HCT116 (cell line): ENCODE results near the gene DYNLT4. TPM values are rescaled to one million over a fixed set of nuclear protein-coding genes. Genes with fewer than 3 reads are reported as not detected.

Source experiments
- ATAC-seq: fragments of 200-7000 bp; cut with Tn5 transposase; 2 replicates; pipeline ENCODE4 v1.9.1; 2020; ENCODE audit warnings: mild to moderate bottlenecking, moderate library complexity
- BruUV-seq: library from RNA; stranded (reverse); fragments of 400-500 nt; replicated peaks from 2 replicates; lab custom pipeline; 2021; lab: Mats Ljungman, UMichigan
- CTCF ChIA-PET: fragments of 300-600 bp; sonication (Branson Sonifier 250); formaldehyde crosslinking; loops from one replicate; lab custom pipeline; 2021; ENCODE audit warnings: antibody characterized with exemption; lab: Charles Lee
- POLR2A ChIA-PET: fragments of 300-600, 350-600 bp; sonication (Branson Sonifier 250); formaldehyde crosslinking; loops from one replicate; lab custom pipeline; 2021; ENCODE audit warnings: antibody characterized with exemption; lab: Charles Lee
- RAD21 ChIA-PET, 2 experiments: fragments of 300-600 bp; sonication (Branson Sonifier 250); formaldehyde crosslinking; loops; one replicate each; lab custom pipeline; 2023; ENCODE audit warnings: low total read pairs in 2 of 2; ENCODE audit not compliant: uncharacterized antibody in 2 of 2, unreplicated experiment in 2 of 2, low non-redundant PET in 1 of 2; lab: Charles Lee
- DNase-seq: peaks from one replicate; pipeline ENCODE4 v3.0.0-alpha.2; 2010; ENCODE audit warnings: low read depth, low spot score
- H2AFZ ChIP-seq: fragments of 200-600 bp; shearing (Covaris generic), sonication (generic); 2 replicates; pipeline ENCODE4 v1.6.1; 2017; ENCODE audit warnings: low read depth, mixed run types, mixed read lengths, antibody characterized with exemption, low read length; ENCODE audit not compliant: poor library complexity, severe bottlenecking
- H3K27ac ChIP-seq: 2 replicates; pipeline ENCODE4 v1.5.1; 2012; ENCODE audit warnings: low read depth, low read length
- H3K27me3 ChIP-seq: fragments of 200-600 bp; sonication (generic); 2 replicates; pipeline ENCODE4 v1.6.1; 2016; ENCODE audit warnings: mixed run types, low read length, mixed read lengths; ENCODE audit not compliant: insufficient read depth
- H3K36me3 ChIP-seq, 2 experiments: fragments of 200-500 bp in 1 of 2; fragments of 200-600 bp in 1 of 2; sonication (Bioruptor generic) in 1 of 2; sonication (generic) in 1 of 2; 2 replicates each; pipeline versions ENCODE4 v1.5.1 to v1.6.1; 2014 to 2016; ENCODE audit warnings: low read length in 2 of 2, inconsistent platforms in 1 of 2, mixed read lengths in 1 of 2, mixed run types in 1 of 2; ENCODE audit not compliant: insufficient read depth in 2 of 2, control insufficient read depth in 1 of 2
- H3K4me1 ChIP-seq, 2 experiments: fragments of 200-600 bp in 1 of 2; sonication (generic) in 1 of 2; 2 replicates each; pipeline versions ENCODE4 v1.5.1 to v1.6.1; 2012 to 2017; ENCODE audit warnings: low read length in 2 of 2, inconsistent platforms in 1 of 2, mild to moderate bottlenecking in 1 of 2, mixed read lengths in 1 of 2, mixed run types in 1 of 2, moderate library complexity in 1 of 2; ENCODE audit not compliant: insufficient read depth in 2 of 2, control insufficient read depth in 1 of 2
- H3K4me2 ChIP-seq: fragments of 200-600 bp; sonication (generic); 2 replicates; pipeline ENCODE4 v1.6.1; 2017; ENCODE audit warnings: mixed run types, low read length, mixed read lengths
- H3K4me3 ChIP-seq, 2 experiments: fragments of 200-600 bp in 1 of 2; sonication (generic) in 1 of 2; replicated peaks in 1 of 2; 2 replicates each; pipeline ENCODE4 v1.5.1; 2011 to 2016; ENCODE audit warnings: low read length in 2 of 2, control low read depth in 1 of 2, low read depth in 1 of 2, mild to moderate bottlenecking in 1 of 2, mixed read lengths in 1 of 2, mixed run types in 1 of 2
- H3K79me2 ChIP-seq: fragments of 200-600 bp; sonication (generic); 2 replicates; pipeline ENCODE4 v1.6.1; 2017; ENCODE audit warnings: mild to moderate bottlenecking, mixed run types, low read length, moderate library complexity, mixed read lengths; ENCODE audit not compliant: insufficient read depth
- H3K9ac ChIP-seq: fragments of 200-600 bp; sonication (generic); 2 replicates; pipeline ENCODE4 v1.6.1; 2016; ENCODE audit warnings: low read length, mixed read lengths
- H3K9me2 ChIP-seq: fragments of 200-600 bp; sonication (generic), shearing (Covaris generic); 2 replicates; pipeline ENCODE4 v1.6.1; 2017; ENCODE audit warnings: mixed run types, mild to moderate bottlenecking, moderate library complexity; ENCODE audit not compliant: insufficient read depth
- H3K9me3 ChIP-seq, 2 experiments: fragments of 200-500 bp in 1 of 2; fragments of 200-600 bp in 1 of 2; sonication (Bioruptor generic) in 1 of 2; sonication (generic) in 1 of 2; 2 replicates each; pipeline ENCODE4 v1.6.1; 2014 to 2017; ENCODE audit warnings: low read length in 2 of 2, mixed read lengths in 2 of 2, inconsistent platforms in 1 of 2, low read depth in 1 of 2, mild to moderate bottlenecking in 1 of 2, mixed run types in 1 of 2, moderate library complexity in 1 of 2; ENCODE audit not compliant: control insufficient read depth in 1 of 2, insufficient read depth in 1 of 2
- H4K20me1 ChIP-seq: fragments of 200-600 bp; sonication (generic), shearing (Covaris generic); 2 replicates; pipeline ENCODE4 v1.6.1; 2017; ENCODE audit warnings: mixed run types, mild to moderate bottlenecking, moderate library complexity; ENCODE audit not compliant: insufficient read depth
- CEBPB ChIP-seq: IDR thresholded peaks from 2 replicates; pipeline ENCODE4 v1.6.1; 2012; ENCODE audit warnings: low read depth
- EZH2 ChIP-seq: fragments of 200-600 bp; sonication (generic); IDR thresholded peaks from 2 replicates; pipeline ENCODE4 v1.6.1; 2017; ENCODE audit warnings: antibody characterized with exemption, mixed run types
- POLR2AphosphoS5 ChIP-seq: IDR thresholded peaks from 2 replicates; pipeline ENCODE4 v1.6.1; 2011; ENCODE audit warnings: mild to moderate bottlenecking, low read depth, low read length, moderate library complexity
- SP1 ChIP-seq: IDR thresholded peaks from 2 replicates; pipeline ENCODE4 v1.6.1; 2012; ENCODE audit warnings: low read depth
- SRF ChIP-seq: IDR thresholded peaks from 2 replicates; pipeline ENCODE4 v1.6.1; 2012; ENCODE audit warnings: low read depth
- intact Hi-C: fragments of 100-400 bp; cut with micrococcal nuclease; formaldehyde crosslinking; loops from 2 replicates; pipeline ENCODE4 v1.10.0; 2022
- total RNA-seq: library from RNA; stranded (reverse); gene quantifications from one replicate; pipeline ENCODE4 v1.2.1, GENCODE V29; 2021; ENCODE audit not compliant: unreplicated experiment

Gene DYNLT4
- total RNA-seq, 1 experiment from 2014 or later = 0.96 TPM

GRCh38 chr1:44785029-44785380 lies 22.1 kb downstream of the DYNLT4 start:
- no peak overlapping the region for H3K4me2 ChIP-seq
- no peaks in the 10 kb centered on the region for H4K20me1 ChIP-seq
- ChIA-PET RAD21 (interaction anchor here in 1 of 2 experiments (0.7 kb wide), 1 partner anchor 226 kb away, joined by 8 read pairs; the partner anchor contains the start of gene HECTD3), POLR2A (interaction anchor here (1.1 to 3.7 kb wide), 5 partner anchors 9 to 55 kb away, joined by 3 to 16 read pairs (median 5); partner anchors contain the start of genes PLK3, RNU5D-1 and RPS8)
- BruUV-seq = no TSS peak
- peaks cover 2 to 8% of the 10 kb centered on the region in 2 experiments; a peak in 1 of 4 replicates for H3K36me3 ChIP-seq
- H2AFZ ChIP-seq = no peak overlapping the region
- H3K27ac ChIP-seq = no peak overlapping the region
- intact Hi-C loops = loop anchor here (5.0 kb wide), 1 partner anchor 787 kb away; no protein-coding TSS in a partner anchor
- H3K9ac ChIP-seq = no peak overlapping the region
- TF ChIP-seq POLR2AphosphoS5 (no peak), EZH2 (no peak), CEBPB (no peak)
- TF ChIP-seq, all 23 proteins: peak for 0
- CTCF ChIA-PET = interaction anchor here (0.8 to 1.3 kb wide), 2 partner anchors 9 to 24 kb away, joined by 3 read pairs; partner anchors contain the start of gene BTBD19
- ATAC-seq = no peak
- Histone ChIP-seq H3K27me3 (no peaks in the 10 kb centered on the region), H3K9me3 (no peaks in the 10 kb centered on the region), H3K4me1 (peaks cover 6 to 24% of the 10 kb centered on the region in 2 experiments), H3K4me3 (no peak overlapping the region), H3K9me2 (no peaks in the 10 kb centered on the region), H3K79me2 (no peaks in the 10 kb centered on the region)
- DNase-seq = no peak

- POLR2A ChIA-PET = interaction anchor here (1.3 to 3.7 kb wide), 5 partner anchors 9 to 54 kb away, joined by 3 to 16 read pairs (median 6); partner anchors contain the start of genes RNU5D-1 and RPS8
- H3K27ac ChIP-seq = no peak overlapping the region
- RAD21 ChIA-PET = no interaction called here
- H3K9ac ChIP-seq = no peak overlapping the region
- intact Hi-C loops = loop anchor here (5.0 kb wide), 1 partner anchor 788 kb away; no protein-coding TSS in a partner anchor
- no peak overlapping the region for H3K4me2 ChIP-seq
- BruUV-seq = no TSS peak
- CTCF ChIA-PET = no interaction called here
- DNase-seq (no peak), ATAC-seq (no peak)
- H2AFZ ChIP-seq = no peak overlapping the region
- no peak overlapping the region for H3K4me3 ChIP-seq
- no peaks in the 10 kb centered on the region for H3K9me3 ChIP-seq
- H3K4me1 ChIP-seq = peaks cover 6 to 24% of the 10 kb centered on the region in 2 experiments
- TF ChIP-seq CEBPB = no peak
- no peak for TF ChIP-seq SRF
- TF ChIP-seq SP1 = no peak
- no peaks in the 10 kb centered on the region for H3K27me3 ChIP-seq
- no peaks in the 10 kb centered on the region for H3K9me2 ChIP-seq
- H3K36me3 ChIP-seq = peaks cover 4 to 12% of the 10 kb centered on the region in 2 experiments; a peak in 1 of 4 replicates
- no peaks in the 10 kb centered on the region for H3K79me2 ChIP-seq
- H4K20me1 ChIP-seq = no peaks in the 10 kb centered on the region; the same call in 1 of the 2 replicates
Observed at GRCh38 chr1:44784094-44785028, 22.8 kb downstream of the DYNLT4 start.
